Thoracic aorta (tissue), 2 donors: ENCODE data around the gene RFK. TPM values are rescaled to one million over a fixed set of nuclear protein-coding genes. Genes with fewer than 3 reads are reported as not detected.

ENCODE experiments used
- ATAC-seq: fragments of 150-250 bp; one replicate; pipeline ENCODE4 v1.8.0; 2017; ENCODE audit warnings: low read depth; ENCODE audit not compliant: insufficient number of reproducible peaks, low FRiP score
- DNase-seq: peaks from one replicate; pipeline ENCODE4 v3.0.0-alpha.2; 2020; ENCODE audit warnings: low spot score
- H3K27ac ChIP-seq, 2 donors: fragments of 200-600 bp; sonication (generic); 1 replicate in 1 of 2; 2 replicates in 1 of 2; pipeline ENCODE4 v1.5.1; 2016; ENCODE audit warnings: mild to moderate bottlenecking in 2 of 2, moderate library complexity in 2 of 2
- H3K27me3 ChIP-seq: fragments of 200-600 bp; sonication (generic); replicated peaks from 2 replicates; pipeline ENCODE4 v1.6.0; 2016; ENCODE audit warnings: mild to moderate bottlenecking; ENCODE audit not compliant: insufficient read depth
- H3K36me3 ChIP-seq: fragments of 200-600 bp; sonication (generic); one replicate; pipeline ENCODE4 v1.5.1; 2016
- H3K4me1 ChIP-seq, 2 donors: fragments of 200-600 bp; sonication (generic); 1 replicate in 1 of 2; 2 replicates in 1 of 2; pipeline versions ENCODE4 v1.5.1 to v1.6.0; 2016; ENCODE audit warnings: low read depth in 2 of 2, mild to moderate bottlenecking in 1 of 2; ENCODE audit not compliant: control insufficient read depth in 1 of 2
- H3K4me3 ChIP-seq: fragments of 200-600 bp; sonication (generic); 2 replicates; pipeline ENCODE4 v1.5.1; 2016; ENCODE audit warnings: mild to moderate bottlenecking
- H3K9me3 ChIP-seq: fragments of 200-600 bp; sonication (generic); 2 replicates; pipeline ENCODE4 v1.5.1; 2016
- total RNA-seq, 2 donors: library from RNA; depleted of rRNA; stranded (reverse); fragments of >200 nt; gene quantifications; one replicate each; pipeline versions ENCODE4 v1.1.0 to v1.2.3, GENCODE V29; 2016
- TF ChIP-seq, protein P1 (sequence below): fragments of 200-600 bp; sonication (generic); IDR thresholded peaks from one replicate; pipeline ENCODE4 v1.5.1; 2019; ENCODE audit warnings: antibody characterized with exemption

RFK gene
- total RNA-seq, 2 donors from 2014 or later: 21.6 to 33.4 TPM

DNA sequence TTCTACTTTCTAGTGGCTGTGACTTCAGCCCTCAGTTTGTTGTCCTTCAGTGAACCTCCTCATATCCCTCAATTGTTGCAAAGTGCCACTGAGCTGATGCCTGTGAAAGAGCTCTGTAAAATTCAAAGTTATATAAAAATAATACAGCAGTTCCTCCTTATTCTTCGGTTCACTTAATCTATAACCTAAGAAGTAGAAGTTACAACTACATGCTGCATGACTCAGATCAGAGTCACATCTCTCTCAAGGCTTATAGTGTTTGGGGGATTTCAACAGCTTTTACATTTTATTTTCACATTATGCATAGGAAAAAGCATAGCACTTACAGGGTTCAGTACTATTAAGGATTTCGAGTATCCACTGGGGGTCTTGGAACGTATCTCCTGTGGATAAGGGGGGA is 39.6 kb upstream of the RFK start:
- ATAC-seq: no peak
- TF ChIP-seq, protein P1, sequence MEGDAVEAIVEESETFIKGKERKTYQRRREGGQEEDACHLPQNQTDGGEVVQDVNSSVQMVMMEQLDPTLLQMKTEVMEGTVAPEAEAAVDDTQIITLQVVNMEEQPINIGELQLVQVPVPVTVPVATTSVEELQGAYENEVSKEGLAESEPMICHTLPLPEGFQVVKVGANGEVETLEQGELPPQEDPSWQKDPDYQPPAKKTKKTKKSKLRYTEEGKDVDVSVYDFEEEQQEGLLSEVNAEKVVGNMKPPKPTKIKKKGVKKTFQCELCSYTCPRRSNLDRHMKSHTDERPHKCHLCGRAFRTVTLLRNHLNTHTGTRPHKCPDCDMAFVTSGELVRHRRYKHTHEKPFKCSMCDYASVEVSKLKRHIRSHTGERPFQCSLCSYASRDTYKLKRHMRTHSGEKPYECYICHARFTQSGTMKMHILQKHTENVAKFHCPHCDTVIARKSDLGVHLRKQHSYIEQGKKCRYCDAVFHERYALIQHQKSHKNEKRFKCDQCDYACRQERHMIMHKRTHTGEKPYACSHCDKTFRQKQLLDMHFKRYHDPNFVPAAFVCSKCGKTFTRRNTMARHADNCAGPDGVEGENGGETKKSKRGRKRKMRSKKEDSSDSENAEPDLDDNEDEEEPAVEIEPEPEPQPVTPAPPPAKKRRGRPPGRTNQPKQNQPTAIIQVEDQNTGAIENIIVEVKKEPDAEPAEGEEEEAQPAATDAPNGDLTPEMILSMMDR: no peak
- H3K27me3 ChIP-seq: no peaks in the 10 kb centered on the region
- H3K9me3 ChIP-seq: no peaks in the 10 kb centered on the region
- no peaks in the 10 kb centered on the region for H3K4me1 ChIP-seq
- H3K4me3 ChIP-seq: no peak overlapping the region
- DNase-seq: no peak
- H3K27ac ChIP-seq: no peak overlapping the region
- H3K36me3 ChIP-seq: no peaks in the 10 kb centered on the region

DNA sequence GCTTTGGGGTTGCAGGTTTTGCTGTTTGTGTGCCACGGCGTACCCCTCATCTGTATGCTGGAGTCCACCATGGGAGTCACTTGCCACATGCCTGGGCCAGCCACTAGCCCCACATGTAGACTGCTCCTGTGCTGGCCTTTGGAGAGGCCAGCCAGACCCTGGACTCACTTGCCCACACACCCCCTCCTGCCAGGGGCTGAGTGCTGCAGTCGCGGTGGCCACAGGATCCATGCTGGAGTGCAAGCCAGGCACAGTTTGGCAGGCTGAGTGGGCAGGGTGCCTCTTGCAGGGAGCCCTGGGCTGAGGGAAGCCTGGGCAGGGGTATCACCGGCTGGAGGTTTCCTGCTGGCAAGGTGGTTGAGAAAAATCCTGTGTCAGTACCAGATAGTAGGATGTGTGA is 39.2 kb upstream of the RFK start:
- no peaks in the 10 kb centered on the region for H3K4me1 ChIP-seq
- ATAC-seq: no peak
- TF ChIP-seq, protein P1: no peak
- H3K4me3 ChIP-seq: no peak overlapping the region
- no peak overlapping the region for H3K27ac ChIP-seq
- DNase-seq: no peak
- H3K36me3 ChIP-seq: no peaks in the 10 kb centered on the region
- no peaks in the 10 kb centered on the region for H3K27me3 ChIP-seq
- no peaks in the 10 kb centered on the region for H3K9me3 ChIP-seq

DNA sequence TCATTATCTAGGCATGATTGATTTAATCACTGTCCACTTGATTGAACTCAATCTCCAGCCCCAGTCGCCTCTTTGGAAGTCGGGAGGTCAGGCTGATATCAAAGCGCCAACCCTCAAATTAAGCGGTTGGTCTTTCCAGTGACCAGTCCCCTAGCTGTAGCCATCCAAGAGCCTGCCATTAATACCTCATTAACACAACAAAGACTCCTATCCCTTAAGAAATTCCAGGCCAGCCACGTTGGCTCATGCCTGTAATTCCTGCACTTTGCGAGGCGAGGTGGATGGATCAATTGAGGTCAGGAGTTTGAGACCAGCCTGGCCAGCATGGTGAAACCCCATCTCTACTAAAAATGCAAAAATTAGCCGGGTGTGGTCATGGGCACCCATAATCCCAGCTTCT is 37.4 kb upstream of the RFK start:
- TF ChIP-seq, protein P1: no peak
- Histone ChIP-seq H3K36me3 (no peaks in the 10 kb centered on the region), H3K27ac (no peak overlapping the region), H3K27me3 (no peaks in the 10 kb centered on the region), H3K4me3 (no peak overlapping the region), H3K9me3 (no peaks in the 10 kb centered on the region), H3K4me1 (no peaks in the 10 kb centered on the region)
- DNase-seq (no peak), ATAC-seq (no peak)

DNA sequence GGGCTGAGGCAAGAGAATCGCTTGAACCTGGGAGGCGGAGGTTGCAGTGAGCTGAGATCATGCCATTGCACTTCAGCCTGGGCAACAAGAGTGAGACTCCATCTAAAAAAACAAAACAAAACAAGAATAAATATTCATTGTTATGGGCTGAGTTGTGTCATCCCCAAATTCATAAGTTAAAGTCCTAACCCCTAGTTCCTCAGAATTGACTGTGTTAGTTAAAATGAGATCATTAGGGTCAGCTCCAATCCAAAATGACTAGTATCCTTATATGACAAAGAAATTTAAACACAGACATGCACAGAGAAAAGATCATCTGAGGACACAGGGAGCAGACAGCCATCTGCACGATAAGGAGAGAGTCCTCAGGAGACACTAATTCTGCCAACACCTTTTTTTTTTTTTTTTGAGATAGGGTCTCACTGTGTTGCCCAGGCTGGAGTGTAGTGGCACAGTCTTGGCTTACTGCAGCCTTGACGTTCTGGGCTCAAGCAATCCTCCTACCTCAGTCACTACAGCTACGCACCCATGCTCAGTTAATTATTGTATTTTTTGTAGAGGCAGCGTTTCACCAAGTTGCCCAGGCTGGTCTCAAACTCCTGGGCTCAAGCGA is 32.7 kb upstream of the RFK start:
- no peaks in the 10 kb centered on the region for H3K9me3 ChIP-seq
- H3K27ac ChIP-seq: no peak overlapping the region
- DNase-seq: no peak
- no peaks in the 10 kb centered on the region for H3K36me3 ChIP-seq
- no peak overlapping the region for H3K4me3 ChIP-seq
- no peak for ATAC-seq
- TF ChIP-seq, protein P1: no peak
- no peaks in the 10 kb centered on the region for H3K27me3 ChIP-seq
- H3K4me1 ChIP-seq: no peaks in the 10 kb centered on the region

DNA sequence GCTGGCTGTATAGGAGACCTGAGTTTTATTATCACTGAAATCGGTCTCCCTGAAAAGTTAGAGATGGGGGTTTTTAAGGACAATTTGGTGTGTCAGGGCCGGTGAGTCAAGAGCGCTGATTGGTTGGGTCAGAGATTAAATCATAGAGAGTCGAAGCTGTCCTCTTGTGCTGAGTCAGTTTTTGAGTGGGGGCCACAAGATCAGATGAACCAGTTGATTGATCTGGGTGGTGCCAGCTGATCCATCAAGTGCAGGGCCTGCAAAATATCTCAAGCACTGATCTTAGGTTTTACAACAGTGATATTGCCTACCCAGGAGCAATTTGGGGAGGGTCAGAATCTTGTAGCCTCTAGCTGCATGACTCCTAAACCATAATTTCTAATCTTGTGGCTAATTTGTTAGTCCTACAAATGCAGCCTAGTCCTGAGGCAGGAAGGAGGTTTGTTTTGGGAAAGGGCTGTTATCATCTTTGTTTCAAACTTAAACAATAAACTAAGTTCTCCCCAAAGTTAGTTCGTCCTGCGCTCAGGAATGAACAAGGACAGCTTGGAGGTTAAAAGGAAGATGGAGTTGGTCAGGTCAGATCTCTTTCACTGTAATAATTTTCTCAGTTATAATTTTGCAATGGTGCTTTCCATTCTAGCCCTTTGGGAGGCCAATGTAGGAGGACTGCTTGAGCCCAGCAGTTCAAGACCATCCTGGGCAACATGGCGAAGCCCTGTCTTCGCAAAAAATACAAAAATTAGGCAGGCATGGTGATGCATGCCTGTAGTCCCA is 31.6 kb upstream of the RFK start:
- Histone ChIP-seq H3K27me3 (no peaks in the 10 kb centered on the region), H3K4me3 (no peak overlapping the region), H3K9me3 (no peaks in the 10 kb centered on the region), H3K4me1 (no peaks in the 10 kb centered on the region), H3K36me3 (no peaks in the 10 kb centered on the region), H3K27ac (no peak overlapping the region)
- ATAC-seq (no peak), DNase-seq (no peak)
- TF ChIP-seq, protein P1: no peak
